Measurements from ENCODE around the gene PRPH2.
"Not testable (repeated sequence)": the region's sequence is repeated elsewhere in the genome, so short reads cannot be mapped to it uniquely, and the experiment has no call there.

The PRPH2 gene

DNA sequence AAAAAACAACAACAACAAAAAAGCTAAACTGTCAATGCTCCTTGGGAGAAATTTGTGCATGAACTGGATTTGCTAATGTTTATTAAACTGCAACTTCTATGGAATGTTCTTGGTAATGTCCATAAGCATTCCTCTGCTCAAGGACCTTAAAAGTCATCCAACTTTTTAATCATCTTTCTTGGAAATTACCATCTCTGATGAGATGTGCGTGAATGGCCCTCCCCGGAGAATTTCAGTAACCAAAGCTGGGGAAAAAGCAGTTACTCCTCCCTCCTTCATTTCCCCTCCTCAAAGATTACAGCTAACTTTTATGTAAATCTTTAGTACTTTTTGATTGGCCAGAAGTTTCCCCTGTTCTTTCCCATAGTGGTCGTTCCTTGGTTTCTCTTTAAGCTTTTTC, 18.3 kb upstream of the PRPH2 start:
- DNase-seq: no peak

DNA sequence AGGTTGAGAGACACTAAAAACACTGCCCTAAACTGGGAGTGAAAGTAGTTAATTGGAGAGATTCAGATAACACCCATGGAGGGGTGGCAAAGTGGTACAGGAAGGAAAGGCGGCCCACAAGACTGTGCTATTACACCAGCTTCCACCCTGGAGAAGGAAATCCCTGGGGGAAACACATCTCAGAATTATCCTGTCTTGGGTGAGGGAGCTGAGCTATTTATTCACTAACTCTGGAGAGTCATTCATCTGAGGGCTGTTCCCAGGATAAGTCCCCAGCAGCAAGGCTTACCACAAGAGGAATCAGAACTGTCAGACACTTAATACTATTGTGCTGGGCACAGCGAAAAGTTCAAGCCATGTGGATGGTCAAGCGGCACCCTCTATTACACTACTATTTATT, 13.6 kb upstream of the PRPH2 start:
- no peak for DNase-seq

DNA sequence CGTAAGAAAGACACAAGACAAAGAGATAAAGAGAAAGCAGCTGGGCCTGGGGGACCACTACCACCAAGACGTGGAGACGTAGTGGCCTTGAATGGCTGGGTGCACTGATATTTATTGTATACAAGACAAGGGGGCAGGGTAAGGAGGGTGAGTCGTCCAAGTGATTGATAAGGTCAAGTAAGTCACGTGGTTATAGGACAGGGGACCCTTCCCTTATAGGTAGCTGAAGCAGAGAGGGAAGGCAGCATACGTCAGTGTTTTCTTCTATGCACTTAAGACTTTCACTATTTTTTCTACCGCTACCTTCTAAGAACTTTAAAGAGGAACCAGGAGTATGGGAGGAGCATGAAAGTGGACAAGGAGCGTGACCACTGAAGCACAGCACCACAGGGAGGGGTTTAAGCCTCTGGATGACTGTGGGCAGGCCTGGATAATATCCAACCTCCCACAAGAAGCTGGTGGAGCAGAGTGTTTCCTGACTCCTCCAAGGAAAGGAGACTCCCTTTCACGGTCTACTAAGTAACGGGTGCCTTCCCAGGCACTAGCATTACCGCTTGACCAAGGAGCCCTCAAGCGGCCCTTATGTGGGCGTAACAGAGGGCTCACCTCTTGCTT, 11.6 kb upstream of the PRPH2 start:
- not testable (repeated sequence) for DNase-seq

GRCh38 chr6:42729731-42730130, 7.3 kb upstream of the PRPH2 start:
- no peak for DNase-seq

GRCh38 chr6:42727627-42728026, 5.2 kb upstream of the PRPH2 start:
- no peak for DNase-seq

DNA sequence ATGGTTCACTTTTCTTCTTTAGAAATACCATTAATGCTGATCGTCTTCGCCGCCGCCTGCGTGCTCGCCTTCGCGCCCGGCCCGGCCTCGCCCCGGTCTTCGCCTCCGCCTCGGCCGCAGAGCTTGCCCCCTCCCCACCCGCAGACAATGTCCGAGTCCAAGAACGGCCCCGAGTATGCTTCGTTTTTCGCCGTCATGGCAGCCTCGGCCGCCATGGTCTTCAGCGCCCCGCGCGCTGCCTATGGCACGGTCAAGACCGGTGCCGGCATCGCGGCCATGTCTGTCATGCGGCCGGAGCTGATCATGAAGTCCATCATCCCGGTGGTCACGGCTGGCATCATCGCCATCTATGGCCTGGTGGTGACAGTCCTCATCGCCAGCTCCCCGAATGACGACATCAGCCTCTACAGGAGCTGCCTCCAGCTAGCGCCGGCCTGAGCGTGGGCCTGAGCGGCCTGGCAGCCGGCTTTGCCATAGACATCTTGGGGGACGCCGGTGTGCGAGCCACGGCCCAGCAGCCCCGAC, 4.8 kb upstream of the PRPH2 start:
- DNase-seq: no peak

GRCh38 chr6:42726485-42727086, 4.2 kb upstream of the PRPH2 start:
- DNase-seq: peak; percentile 41 to 82

DNA sequence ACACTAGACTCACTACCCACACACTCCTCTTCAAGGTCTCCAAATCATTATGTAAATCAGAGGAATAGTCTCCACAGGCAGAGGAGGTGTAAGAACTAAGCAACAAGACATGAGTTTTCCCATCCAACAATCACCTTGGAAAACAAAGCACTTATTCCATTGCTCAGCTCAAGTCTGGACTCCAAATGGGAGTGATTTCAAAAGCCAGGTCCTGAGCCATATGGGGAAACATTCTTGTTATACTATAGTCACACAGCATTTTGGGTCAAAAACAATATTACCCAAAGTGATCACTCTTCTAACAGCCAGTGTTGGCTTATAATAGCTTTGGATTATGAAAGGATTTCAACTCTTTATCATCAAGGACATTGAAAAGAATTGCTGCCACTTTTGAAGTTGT, 3.6 kb upstream of the PRPH2 start:
- no peak for DNase-seq

DNA sequence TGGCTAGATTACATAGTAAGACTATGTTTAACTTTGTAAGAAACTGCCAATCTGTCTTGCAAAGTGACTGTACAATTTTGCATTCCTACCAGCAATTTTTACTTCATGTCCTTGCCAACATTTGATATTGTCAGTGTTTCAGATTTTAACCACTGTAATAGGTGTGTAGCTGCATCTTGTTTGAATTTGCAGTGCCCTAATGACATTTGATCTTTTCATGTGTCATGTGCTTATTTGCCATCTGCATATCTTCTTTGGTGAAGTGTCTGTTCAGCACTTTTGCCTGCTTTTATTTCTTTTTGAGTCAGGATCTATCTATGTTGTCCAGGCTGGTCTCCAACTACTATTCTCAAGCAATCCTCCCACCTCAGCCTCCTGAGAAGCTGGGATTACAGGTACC, 2.4 kb upstream of the PRPH2 start:
- DNase-seq: no peak

DNA sequence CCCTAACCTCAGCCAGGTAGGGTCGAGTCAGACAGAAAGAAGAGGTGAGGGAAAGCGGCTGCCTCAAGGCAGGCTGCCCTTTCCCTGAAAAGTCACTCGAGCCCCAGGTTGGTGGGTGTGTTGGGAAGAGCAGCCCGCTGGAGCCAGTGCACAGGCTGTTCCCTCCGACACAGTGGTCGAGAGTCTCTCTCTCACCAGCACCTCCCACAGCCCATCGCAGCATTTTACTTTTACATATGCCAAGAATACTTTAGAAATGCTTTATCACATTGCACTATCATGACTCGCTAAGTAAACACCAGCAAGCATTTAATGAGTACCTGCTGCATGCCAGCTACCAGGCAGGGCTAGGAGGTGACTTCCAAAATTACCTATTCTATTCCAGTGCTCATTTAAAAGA, 1.7 kb downstream of the PRPH2 start:
- DNase-seq: no peak

DNA sequence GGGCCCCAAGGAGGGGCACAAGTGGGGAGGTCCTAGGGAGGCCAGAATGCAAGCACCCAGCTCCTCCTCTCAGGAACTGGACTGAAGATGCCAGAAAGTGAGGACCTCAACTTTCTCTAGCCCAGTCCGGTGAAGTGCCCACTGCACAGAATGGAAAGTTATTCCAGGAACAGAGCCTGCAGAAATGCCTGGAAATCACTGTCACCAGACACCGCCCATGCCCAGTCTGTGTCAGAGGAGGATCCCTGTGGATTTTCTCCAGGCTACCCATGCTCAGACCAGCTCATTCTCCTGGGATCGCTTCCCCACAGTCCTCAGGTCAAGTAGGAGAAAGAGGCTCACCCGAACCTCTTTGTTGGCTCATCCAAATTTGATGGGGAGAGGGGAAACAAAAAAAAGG, 6.5 kb downstream of the PRPH2 start:
- DNase-seq: no peak

GRCh38 chr6:42714098-42714761, 8.2 kb downstream of the PRPH2 start:
- no peak for DNase-seq

DNA sequence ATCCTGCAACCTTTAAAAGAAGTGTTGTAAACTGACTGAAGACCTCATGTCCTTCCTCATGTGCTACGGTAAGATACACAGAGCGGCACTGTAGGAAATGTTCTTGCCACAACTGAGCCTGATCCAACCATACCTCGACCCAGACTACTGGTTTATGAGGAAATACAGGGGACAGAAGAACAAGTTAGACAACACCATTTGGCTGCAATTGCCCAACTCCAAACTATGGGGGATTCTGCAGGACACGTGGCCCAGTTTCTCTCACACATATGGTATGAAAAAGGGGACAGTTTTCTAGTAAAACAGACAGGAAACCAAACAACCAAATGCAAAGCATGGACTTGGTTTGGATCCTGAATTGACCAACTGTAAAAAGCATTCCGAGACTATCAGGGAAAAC, 10.5 kb downstream of the PRPH2 start:
- DNase-seq: no peak

- DNase-seq: no peak
These were observed 12.1 kb downstream of the PRPH2 start for GRCh38 chr6:42710316-42710715.

DNA sequence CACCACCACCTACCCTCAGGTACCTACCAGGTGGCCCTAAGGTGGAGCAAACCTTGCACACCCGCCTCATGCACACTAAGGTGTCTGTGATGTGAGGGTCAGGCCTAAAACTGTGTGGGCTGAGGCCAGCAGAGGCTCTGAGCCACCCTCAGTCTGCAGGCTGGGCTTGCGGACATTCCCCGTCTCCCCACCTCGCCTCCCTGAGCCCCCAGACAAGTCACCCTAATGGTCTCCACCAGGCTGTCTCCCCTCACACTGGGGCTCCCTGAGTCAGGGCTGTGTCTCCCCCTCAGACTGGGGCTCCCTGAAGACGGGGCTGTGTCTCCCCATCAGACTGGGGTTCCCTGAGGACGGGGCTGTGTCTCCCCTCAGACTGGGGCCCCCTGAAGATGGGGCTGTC, 12.5 kb downstream of the PRPH2 start:
- no peak for DNase-seq

GRCh38 chr6:42708096-42708495, 14.3 kb downstream of the PRPH2 start:
- DNase-seq: no peak

- DNase-seq: no peak
These were observed 14.8 kb downstream of the PRPH2 start for GRCh38 chr6:42707595-42707994.

DNA sequence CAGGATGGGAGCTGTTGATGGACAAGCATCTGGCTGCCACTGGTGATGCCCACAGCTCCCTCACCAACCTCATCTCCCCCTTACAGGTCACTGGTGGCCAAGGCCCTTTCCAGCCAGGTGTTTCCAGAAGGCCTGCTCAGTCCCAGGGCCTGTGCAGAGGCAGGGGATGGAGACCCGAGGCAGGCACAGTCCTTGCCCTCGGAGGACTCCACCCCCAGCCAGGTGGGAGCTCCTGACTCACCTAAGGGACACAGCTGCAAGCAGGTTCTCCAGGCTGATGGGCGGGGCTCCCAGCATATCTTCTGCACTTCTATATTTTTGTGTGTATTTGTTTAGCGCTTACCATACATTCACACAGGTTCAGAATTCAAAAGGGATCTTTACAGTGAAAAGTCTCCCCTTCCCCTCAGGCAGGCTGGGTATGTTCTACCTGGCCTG, 17.4 kb downstream of the PRPH2 start:
- DNase-seq: no peak

DNA sequence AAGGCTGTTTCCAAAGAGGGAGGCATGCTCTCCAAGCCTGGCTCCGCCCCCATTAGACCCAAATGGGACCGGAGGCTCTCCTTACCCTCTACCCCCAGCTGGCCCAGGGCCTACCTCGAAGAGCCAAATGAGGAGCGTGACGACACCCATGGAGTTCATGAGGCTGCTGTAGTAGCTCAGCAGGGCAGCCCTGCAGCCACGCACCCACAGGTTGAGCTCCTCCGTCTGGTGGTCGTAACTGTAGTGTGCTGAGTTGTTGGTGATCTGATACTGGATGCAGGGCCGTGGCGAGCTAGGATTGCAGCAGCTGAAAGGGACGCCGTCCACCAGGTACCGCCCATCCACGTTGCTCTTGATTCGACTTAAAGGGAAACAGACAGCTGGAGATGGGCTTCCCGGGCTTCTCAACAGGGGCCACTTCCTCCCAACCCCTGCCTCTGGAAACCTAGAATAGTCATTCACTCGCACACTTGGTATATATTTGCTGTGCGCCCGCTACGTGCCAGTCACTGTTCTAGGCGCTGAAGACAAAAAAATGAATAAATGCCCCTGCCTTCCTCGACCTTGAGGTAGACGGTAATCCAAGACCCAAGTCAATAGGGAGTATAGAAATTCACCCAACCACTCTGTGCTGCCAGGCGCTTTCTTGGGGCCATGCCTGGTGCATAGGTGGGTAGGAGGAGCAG, 18.0 kb downstream of the PRPH2 start:
- DNase-seq: no peak

- DNase-seq: not testable (repeated sequence)
These were observed 19.6 kb downstream of the PRPH2 start for GRCh38 chr6:42702786-42703185.

DNA sequence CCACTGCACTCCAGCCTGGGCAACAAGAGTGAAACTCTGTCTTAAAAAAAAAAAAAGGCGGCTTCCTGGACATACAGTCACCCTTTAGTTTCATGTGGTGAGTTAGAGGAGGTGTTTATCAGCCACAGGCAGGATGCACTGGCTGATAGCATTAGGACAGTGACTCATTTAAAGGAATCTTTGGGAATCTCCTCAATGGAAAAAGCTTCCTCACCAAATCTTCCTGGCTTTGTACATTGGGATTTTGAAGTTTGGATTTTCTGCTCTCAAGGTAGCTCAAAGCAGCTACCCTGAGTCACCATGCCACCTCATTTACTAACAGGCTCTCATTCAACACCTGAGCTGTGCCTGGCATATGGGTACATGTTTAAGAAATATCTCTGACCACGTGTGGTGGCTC, 20.2 kb downstream of the PRPH2 start:
- DNase-seq: no peak

- no peak for DNase-seq
These were observed 24.2 kb downstream of the PRPH2 start for GRCh38 chr6:42698217-42698616.

GRCh38 chr6:42697268-42697655, 25.1 kb downstream of the PRPH2 start:
- DNase-seq: no peak
